KMS-11 (cell line): ENCODE measurements around the gene RNF4.

Experiments
- H2AFZ ChIP-seq: fragments of 200-600 bp; sonication (generic); 2 replicates; pipeline ENCODE4 v1.6.1; 2016; ENCODE audit warnings: antibody characterized with exemption, mixed run types, low read depth
- H3K27ac ChIP-seq: fragments of 200-600 bp; sonication (generic); 2 replicates; pipeline ENCODE4 v1.6.1; 2016; ENCODE audit warnings: mild to moderate bottlenecking, mixed run types
- H3K27me3 ChIP-seq: fragments of 200-600 bp; sonication (generic); 2 replicates; pipeline ENCODE4 v1.6.1; 2017; ENCODE audit warnings: mild to moderate bottlenecking, low read depth, mixed run types, moderate library complexity; ENCODE audit not compliant: insufficient read depth
- H3K36me3 ChIP-seq: fragments of 200-600 bp; sonication (generic); 2 replicates; pipeline ENCODE4 v1.6.1; 2017; ENCODE audit warnings: mild to moderate bottlenecking, mixed run types; ENCODE audit not compliant: insufficient read depth
- H3K4me1 ChIP-seq: fragments of 200-600 bp; sonication (generic); 2 replicates; pipeline ENCODE4 v1.6.1; 2016; ENCODE audit warnings: mild to moderate bottlenecking, low read depth, mixed run types; ENCODE audit not compliant: poor library complexity, severe bottlenecking
- H3K4me2 ChIP-seq: fragments of 200-600 bp; sonication (generic); 2 replicates; pipeline ENCODE4 v1.7.0; 2016; ENCODE audit warnings: mild to moderate bottlenecking, mixed run types
- H3K4me3 ChIP-seq: fragments of 200-600 bp; sonication (generic); IDR thresholded peaks from 2 replicates; pipeline ENCODE4 v1.6.1; 2017; ENCODE audit warnings: low read depth, low read length, mixed read lengths; ENCODE audit not compliant: insufficient read depth
- H3K79me2 ChIP-seq: fragments of 200-600 bp; sonication (generic); 2 replicates; pipeline ENCODE4 v1.6.1; 2016; ENCODE audit warnings: low read depth, mixed run types; ENCODE audit not compliant: insufficient read depth
- H3K9ac ChIP-seq: fragments of 200-600 bp; sonication (generic); 2 replicates; pipeline ENCODE4 v1.6.1; 2016; ENCODE audit warnings: mild to moderate bottlenecking, mixed run types
- H4K20me1 ChIP-seq: fragments of 200-600 bp; sonication (generic); 2 replicates; pipeline ENCODE4 v1.6.1; 2016; ENCODE audit warnings: mild to moderate bottlenecking, mixed run types; ENCODE audit not compliant: insufficient read depth
- CTCF ChIP-seq: fragments of 200-600 bp; sonication (generic); conservative IDR thresholded peaks from 2 replicates; pipeline ENCODE4 v1.6.1; 2017; ENCODE audit warnings: low read depth, mild to moderate bottlenecking, antibody characterized with exemption, low read length, moderate library complexity, mixed read lengths

Gene RNF4

DNA sequence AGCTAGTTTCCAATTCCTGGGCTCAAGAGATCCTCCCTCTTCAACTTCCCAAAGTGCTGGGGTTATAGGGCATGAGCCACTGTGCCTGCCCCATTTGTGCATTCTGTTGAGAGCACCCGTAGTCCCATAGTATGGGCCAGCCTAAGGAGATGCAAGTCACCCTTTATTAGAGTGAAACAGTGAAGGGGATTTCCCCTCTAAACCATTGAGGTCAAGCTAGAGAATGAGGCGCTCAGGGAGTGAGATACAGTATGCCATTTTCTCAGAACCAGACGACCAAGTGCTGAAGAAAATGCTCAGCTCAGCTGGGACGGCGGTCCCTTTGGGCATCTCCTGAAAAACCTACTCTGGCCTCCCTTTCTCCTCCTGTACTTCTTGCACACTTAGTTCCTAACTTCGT lies 18.7 kb downstream of the RNF4 start:
- Histone ChIP-seq H3K4me2 (peak overlapping the region; percentile 39; the same call in 1 of the 2 replicates), H3K9ac (no peak overlapping the region), H2AFZ (no peak overlapping the region), H4K20me1 (0 out of 2 replicates have a peak, but pooled peaks cover 8% of the 10 kb centered on the region), H3K36me3 (no peaks in the 10 kb centered on the region), H3K27ac (peak overlapping the region; percentile 26; the same call in 1 of the 2 replicates), H3K27me3 (no peaks in the 10 kb centered on the region), H3K4me1 (peaks cover 24% of the 10 kb centered on the region), H3K4me3 (no peak overlapping the region), H3K79me2 (peaks cover 82% of the 10 kb centered on the region)
- TF ChIP-seq CTCF: no peak

GRCh38 chr4:2489081-2489805 lies 20.3 kb downstream of the RNF4 start:
- Histone ChIP-seq H3K27me3 (no peaks in the 10 kb centered on the region), H3K36me3 (no peaks in the 10 kb centered on the region), H4K20me1 (0 out of 2 replicates have a peak, but pooled peaks cover 8% of the 10 kb centered on the region), H3K9ac (no peak overlapping the region), H3K79me2 (peaks cover 78% of the 10 kb centered on the region; the same call in 1 of the 2 replicates), H2AFZ (no peak overlapping the region), H3K27ac (no peak overlapping the region), H3K4me1 (peaks cover 24% of the 10 kb centered on the region), H3K4me2 (no peak overlapping the region), H3K4me3 (no peak overlapping the region)
- TF ChIP-seq CTCF: no peak

DNA sequence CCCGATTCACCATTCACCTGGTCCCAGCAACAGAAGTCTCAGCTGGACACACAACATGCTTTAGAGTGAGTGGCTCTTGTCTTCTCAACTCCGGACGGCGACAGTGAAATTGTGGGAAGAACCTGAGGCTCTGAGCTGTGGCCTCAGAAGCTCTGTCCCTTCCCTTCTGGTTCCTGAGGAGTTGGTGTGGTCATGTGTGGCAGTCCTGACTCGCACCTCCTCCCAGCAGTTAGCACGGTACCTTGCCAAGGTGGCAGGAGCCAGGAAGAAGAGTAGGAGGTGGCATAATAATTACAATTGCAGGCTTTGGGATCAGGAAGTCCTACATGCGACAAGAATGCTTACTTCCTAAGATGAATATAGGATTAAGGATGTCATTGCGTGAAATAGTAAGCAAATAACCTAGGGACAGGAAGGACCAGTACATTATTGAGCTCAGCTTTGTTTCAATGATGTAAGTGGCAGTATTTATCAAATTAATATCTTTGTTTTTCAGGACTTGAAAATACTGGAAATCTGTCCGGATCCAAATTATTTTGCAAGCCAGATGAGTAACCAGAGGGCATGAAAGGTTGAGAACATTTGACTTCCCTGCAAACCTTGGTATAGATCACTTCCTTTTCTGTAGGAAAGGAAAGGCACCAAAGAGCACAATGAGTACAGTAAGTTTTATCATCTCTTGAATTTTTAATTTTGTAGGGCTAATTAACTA lies 21.1 kb downstream of the RNF4 start:
- H3K36me3 ChIP-seq: no peaks in the 10 kb centered on the region
- no peak overlapping the region for H2AFZ ChIP-seq
- H3K9ac ChIP-seq: no peak overlapping the region
- H3K4me1 ChIP-seq: peaks cover 24% of the 10 kb centered on the region
- no peak for TF ChIP-seq CTCF
- H3K4me3 ChIP-seq: no peak overlapping the region
- peaks cover 71% of the 10 kb centered on the region; the same call in 1 of the 2 replicates for H3K79me2 ChIP-seq
- no peak overlapping the region for H3K4me2 ChIP-seq
- no peaks in the 10 kb centered on the region for H3K27me3 ChIP-seq
- H3K27ac ChIP-seq: no peak overlapping the region
- 0 out of 2 replicates have a peak, but pooled peaks cover 8% of the 10 kb centered on the region for H4K20me1 ChIP-seq

DNA sequence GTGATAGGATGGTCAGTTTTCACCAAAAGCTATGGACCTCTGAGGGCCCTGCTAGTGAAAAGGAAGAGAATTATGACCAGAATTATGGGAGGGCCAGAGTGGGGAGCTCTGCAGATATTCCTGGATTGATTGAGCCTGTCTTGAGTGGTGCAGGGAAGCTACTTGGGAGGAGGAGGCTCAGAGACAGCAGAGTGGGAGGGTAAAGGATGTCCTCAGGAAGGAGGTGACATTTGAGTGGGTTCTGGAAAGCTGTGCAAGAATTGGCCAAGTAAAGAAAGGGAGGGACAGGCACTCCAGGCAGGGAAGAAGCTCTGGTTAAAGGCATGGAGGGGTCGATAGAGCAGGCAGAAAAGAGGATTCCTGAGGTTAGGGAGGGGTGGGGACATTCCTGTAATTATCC lies 24.1 kb downstream of the RNF4 start:
- TF ChIP-seq CTCF: no peak
- no peak overlapping the region for H3K4me3 ChIP-seq
- H2AFZ ChIP-seq: no peak overlapping the region
- no peaks in the 10 kb centered on the region for H3K36me3 ChIP-seq
- H3K27me3 ChIP-seq: no peaks in the 10 kb centered on the region
- H3K27ac ChIP-seq: no peak overlapping the region
- H3K4me1 ChIP-seq: peaks cover 12% of the 10 kb centered on the region
- no peak overlapping the region for H3K9ac ChIP-seq
- H3K4me2 ChIP-seq: no peak overlapping the region
- peaks cover 44% of the 10 kb centered on the region; the same call in 1 of the 2 replicates for H3K79me2 ChIP-seq
- 0 out of 2 replicates have a peak, but pooled peaks cover 6% of the 10 kb centered on the region for H4K20me1 ChIP-seq
